Skeletal muscle cell (primary cell): Measurements from ENCODE around the gene KRT39.
A peak's percentile ranks its signal among the peaks of the same experiment; 100 is the strongest.
"Not testable (repeated sequence)": the region's sequence is repeated elsewhere in the genome, so short reads cannot be mapped to it uniquely, and the experiment has no call there.

Experiments used
- DNase-seq: peaks from one replicate; pipeline ENCODE4 v3.0.0-alpha.2; 2010; ENCODE audit warnings: low read depth
- H3K4me3 ChIP-seq: 2 replicates; pipeline ENCODE4 v1.5.1; 2011; ENCODE audit warnings: low read depth, mild to moderate bottlenecking, control low read depth, low read length, moderate library complexity

The KRT39 gene

DNA sequence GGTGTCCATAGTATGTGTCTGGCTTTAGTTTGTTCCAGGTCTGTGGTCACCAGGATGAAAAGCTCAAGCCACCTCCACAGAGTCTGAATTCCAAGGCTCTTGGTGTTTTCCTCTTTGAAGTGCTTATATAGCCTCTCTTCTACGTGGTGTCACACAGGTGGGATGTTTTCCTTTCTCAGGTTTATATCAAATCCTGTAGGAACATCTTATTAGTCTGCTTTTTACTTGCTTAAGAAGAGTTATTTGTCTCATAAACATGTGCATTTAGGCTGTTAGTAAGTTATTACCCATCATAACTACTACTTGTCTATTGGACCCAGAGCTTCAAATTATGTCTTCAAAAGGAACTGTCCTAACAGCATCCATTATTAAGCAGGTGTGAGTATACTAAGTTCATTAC is at the start of gene KRT39:
TSS of gene KRT39 (minus strand) at position 101 of the 400 bp plus-strand sequence. CDS start at position 9, 92 bp downstream.
- no peak within 1 kb of the TSS for H3K4me3 ChIP-seq
- DNase-seq: no peak

DNA sequence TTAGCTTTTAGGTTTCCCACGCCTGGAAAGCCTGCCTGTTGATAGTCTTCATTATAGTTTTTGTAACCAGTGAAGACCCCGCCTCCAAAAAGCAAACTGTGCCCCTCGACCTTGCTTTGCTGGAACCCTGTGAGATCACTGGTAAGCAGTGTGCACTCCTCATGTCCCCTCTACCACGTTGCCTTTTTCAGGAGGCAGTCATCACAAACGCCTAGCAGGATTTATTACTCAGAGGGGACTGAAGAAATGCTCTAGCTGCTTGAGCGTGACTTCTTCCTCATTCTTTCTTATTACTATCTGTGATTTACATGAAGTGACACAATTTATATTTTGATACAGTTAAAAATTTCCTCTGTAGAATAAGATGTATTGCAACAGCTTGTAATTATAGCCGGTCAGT is 48.7 kb upstream of the KRT39 start:
- DNase-seq: no peak
- no peak overlapping the region for H3K4me3 ChIP-seq

DNA sequence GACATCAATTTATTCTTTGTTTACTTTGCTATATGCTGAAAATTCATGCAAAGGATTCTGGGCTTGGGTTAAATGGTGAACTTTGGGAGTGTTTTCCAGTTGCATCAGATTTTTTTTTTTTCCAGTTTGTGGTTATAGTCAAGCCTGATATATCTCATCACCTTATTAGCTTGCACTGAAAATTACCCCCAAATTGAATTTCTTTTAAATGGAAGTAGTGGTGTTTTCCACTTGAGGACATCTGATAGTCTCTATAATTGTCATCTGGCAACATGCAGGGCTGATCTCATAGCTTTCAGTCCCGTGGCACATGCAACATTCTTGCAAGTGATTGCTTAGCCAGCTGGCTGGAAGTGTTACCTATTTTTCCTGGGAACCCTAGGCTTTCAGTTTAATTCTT is 46.9 kb upstream of the KRT39 start:
- DNase-seq: peak; percentile 24

DNA sequence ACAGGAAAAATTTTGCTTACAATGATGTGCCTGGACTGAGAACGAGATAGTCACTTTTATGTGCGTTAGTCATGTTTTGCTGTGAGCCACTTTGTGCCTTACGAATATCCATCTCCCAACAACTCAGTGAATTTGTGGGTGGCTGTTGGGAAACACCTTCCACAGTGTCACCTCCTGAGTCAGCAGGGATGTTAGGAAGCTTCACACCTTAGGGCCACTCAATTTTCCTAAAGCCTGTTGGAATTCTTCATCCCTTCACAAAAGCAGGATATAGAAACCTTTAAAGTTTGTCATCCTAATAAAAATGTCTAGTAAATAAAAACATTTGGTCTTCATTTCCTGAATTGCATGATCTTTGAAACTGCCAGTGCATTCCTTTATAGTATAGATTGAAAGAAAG is 46.4 kb upstream of the KRT39 start:
- no peak for DNase-seq
- no peak overlapping the region for H3K4me3 ChIP-seq

More for the DNA sequence above, 46.9 kb upstream of the KRT39 start:
- H3K4me3 ChIP-seq: no peak overlapping the region

DNA sequence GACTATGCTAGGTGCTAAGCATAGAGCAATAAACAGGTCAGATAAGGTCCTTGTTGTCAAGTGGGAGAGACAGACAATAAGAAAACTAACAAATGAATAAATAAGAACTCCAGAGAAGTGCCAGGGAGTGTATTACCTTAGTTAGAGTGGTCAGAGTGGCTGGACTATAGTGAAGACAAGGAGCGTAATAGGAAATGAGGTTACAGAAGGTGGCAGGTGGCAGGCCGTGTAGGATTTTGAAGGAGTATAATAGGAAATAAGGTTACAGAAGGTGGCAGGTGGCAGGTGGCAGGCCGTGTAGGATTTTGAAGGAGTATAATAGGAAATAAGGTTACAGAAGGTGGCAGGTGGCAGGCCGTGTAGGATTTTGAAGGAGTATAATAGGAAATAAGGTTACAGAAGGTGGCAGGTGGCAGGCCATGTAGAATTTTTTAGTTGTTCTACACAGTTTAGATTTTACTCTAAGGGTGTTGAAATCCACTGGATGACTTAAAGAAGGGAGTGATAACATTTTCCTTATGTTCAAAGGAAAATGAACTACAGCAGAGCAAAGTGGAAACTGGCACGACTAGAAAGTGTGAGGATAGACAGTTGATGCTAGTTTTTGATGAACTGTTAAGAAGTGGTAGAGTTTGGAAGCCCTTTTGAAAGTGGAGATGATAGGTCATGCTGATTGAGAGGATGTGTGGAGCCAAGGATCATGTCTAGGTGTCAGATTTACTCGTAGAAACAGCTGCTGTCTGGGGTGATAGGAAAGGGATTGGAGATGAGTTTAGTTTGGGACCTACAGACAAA is 45.8 kb upstream of the KRT39 start:
- H3K4me3 ChIP-seq: no peak overlapping the region

DNA sequence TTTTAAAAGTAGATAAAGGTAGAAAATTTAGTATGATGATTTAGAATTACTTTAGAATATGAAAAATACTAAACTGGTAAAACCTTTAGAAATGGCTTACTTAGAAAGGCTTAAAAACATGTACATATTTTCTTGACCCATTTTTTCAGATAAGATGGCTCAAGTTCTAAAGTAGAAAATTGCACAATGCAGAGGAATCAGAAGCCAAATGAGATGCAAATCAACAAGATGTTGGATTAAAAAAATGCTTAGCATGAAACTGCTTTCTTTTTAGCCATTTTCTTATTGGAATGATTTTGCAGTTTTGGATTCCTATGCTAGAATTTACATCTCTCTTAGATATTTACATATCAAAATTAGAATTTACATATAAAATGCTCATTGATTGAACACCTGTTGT is 43.7 kb upstream of the KRT39 start:
- no peak for DNase-seq
- H3K4me3 ChIP-seq: no peak overlapping the region

More for the DNA sequence above, 45.8 kb upstream of the KRT39 start:
- no peak for DNase-seq

DNA sequence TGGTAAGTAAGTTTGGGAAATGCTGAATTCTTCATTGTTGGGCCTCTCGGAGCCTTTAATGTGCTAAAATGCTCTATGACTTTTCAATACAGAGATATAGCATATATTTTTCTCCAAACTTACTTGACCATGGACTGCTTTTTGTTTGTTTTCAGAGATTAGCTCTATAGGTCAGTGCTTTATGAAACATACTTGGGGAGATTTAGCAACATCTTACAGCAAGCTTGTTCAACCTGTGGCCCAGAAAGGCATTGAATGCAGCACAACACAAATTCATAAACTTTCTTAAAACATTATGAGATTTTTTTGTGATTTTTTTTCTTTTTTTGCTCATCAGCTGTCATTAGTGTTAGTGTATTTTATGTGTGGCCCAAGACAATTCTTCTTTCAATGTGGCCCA is 43.2 kb upstream of the KRT39 start:
- no peak for DNase-seq
- H3K4me3 ChIP-seq: no peak overlapping the region

DNA sequence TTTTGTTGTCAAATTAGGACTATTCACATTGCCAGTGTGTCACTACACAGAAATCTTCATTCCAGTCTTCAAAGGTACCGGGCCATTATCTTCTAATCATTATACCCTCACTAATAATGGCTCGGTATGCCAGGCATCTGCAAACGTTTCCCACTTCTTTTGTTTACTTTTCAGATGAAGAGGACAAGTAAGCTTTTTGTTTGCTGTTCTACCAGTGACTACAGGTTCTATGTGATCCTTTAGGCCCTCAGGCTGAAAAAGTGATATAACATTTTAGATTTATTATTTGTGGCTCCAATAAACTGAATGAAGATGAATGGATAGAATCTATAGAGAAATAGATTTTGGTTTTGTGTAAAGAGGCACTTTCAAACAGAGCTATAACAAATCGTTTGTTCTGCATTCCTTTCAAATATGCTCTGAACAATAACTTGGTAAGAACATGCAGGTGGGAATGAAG is 42.6 kb upstream of the KRT39 start:
- no peak for DNase-seq
- H3K4me3 ChIP-seq: no peak overlapping the region

DNA sequence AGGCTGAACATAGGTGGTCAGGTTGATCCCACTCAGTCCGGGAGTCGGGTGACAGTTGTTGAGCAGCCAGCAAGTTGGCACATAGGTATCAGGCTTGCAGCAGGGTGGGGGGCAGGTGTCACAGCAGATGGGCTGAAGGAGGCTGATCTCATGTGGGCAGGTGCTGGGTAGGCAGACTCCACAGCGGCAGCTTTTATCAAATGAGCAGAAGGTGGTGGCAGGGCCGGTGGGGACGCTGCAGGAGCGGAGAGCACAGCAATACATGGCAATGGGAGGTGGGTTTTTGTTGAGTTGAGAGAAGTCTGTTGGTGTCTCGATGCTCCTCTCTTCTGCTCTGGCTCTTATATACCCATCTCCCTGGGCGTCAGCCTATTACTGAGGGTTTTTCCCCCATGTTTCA is 42.1 kb upstream of the KRT39 start, which contains the start of gene KRTAP3-1:
TSS of gene KRTAP3-1 (minus strand) at position 318 of the 400 bp plus-strand sequence. CDS start at position 264, 54 bp downstream.
- no peak for DNase-seq
- H3K4me3 ChIP-seq: no peak within 1 kb of the TSS

DNA sequence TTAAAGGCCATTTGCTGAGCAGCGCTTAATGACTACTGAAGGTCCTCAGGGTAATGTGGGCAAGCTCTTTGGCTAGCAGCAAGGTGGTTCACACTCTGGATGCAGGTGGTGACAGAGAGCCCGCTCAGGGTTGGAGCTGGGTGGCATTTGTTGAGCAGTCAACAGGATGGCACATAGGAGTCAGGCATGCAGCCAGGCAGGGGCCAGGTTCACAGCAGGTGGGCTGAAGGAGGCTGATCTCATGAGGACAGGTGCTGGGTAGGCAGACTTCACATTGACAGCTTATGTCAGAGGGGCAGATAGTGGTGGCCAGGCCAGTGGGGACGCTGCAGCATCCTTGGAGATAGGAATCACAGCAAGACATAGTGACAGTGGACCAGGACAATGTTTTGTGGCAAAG is 37.6 kb upstream of the KRT39 start:
- no peak overlapping the region for H3K4me3 ChIP-seq
- no peak for DNase-seq

DNA sequence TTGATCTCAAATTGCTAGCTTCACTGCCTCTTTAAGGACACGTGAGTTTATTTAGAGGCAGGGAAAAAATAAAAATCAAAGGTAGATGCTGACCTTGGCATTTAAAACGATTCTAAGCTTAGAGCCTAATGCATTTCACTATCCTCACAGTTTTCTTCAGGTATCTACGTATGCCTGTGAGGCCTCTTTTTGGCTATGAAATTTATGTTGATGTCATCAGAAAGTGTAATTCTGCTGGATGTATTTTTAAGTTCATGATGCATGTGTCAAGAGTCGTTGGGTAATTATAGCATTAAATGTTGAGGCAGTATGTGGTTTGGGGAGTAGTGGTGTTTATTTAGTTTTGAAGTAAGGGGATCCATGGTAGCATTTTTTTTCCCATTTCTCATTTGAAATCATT is 37.2 kb upstream of the KRT39 start:
- no peak overlapping the region for H3K4me3 ChIP-seq
- DNase-seq: no peak

DNA sequence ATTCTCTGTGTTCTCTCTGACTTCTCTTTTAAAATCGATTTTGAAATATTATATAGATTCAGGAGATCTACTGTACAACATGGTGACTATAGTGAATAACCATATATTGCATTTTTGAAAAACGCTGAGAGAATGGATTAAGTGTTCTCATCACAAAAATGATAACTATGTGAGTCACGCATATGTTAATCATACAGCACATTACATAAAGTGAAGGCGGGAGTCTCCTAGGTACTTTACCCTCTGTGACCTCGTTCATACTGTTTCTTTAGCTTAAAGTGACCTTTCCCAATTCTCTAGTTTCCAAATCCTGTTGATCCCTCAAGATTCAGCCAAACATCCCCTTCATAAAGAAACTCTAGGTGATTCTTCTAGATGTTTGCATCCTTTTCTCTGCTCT is 36.1 kb upstream of the KRT39 start:
- DNase-seq: no peak
- no peak overlapping the region for H3K4me3 ChIP-seq

DNA sequence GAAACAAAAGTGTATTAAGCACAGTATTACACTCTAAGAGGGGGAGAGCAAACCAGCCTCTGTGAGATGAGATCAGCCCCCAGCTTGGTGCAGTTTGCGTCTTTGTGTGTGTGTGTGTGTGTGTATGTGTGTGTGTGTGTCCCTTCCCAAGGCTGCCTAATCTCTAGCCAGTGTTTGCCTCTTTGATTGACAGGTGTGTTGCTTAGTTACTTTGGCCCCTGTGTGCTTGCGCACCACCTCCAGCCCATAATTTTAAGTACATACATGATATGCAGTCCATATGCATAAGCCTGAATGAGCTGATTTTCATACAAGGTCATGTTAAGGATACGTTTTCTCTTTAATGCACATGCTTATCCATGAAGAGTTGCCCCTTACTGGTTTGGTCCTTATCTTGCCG is 35.0 kb upstream of the KRT39 start:
- DNase-seq: no peak
- no peak overlapping the region for H3K4me3 ChIP-seq

DNA sequence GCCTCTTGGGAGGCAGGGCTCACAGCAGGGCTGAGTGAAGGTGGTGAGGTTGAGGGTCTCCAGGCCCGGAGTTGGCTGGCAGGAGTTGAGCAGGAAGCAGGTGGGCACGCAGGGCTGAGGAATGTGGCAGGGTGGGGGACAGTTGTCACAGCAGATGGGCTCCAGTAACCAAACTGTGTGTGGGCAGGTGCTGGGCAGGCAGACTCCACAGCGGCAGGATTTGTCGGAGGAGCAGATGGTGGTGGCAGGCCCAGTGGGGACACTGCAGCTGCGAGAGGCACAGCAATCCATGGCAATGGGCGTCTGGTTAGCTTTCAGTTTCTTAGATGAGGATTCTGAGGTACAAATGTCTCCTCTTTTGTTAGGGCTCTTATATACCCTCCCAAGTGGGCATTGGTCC is 32.8 kb upstream of the KRT39 start, which contains the start of gene KRTAP3-2:
TSS of gene KRTAP3-2 (minus strand) at position 344 of the 400 bp plus-strand sequence. CDS start at position 291, 53 bp downstream.
- DNase-seq, H3K4me3 ChIP-seq: not testable (repeated sequence)

DNA sequence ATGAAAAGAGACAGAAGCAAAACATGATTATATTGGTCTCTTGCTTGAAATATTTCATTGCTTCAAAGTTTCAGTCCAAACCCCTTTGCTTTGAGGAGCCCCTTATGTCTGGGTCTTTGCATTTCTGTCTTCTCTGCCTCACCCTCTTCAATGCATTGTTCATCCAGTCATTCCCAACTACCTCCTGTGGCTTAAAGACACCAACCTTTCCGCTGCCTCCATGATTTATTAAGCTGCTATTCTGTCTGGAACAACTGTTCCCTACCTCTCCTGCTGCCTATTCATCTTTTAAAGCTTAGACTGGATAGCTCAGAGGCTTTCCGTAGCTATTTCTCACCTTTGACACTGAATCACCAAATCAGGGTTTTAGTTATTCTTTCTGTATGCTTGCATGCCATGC is 30.6 kb upstream of the KRT39 start:
- no peak for DNase-seq
- no peak overlapping the region for H3K4me3 ChIP-seq

DNA sequence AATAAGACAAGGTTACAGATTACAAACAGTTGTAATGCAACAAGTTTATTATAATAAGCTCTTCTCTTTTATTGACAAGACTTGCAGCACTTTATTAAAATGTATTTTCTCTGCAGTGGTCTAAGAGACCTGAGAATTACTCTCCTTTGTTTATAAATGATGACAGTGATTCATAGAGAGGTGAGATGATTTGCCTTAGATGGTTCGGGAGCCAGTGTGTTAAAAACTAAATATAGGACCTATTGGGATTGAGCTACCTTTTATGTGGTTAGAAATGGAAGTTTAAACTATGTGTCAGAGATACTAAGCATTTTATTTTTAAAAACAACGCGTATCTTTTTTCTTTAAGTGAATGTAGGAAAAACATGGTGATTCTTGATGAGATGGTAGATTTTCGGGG is 30.1 kb upstream of the KRT39 start:
- DNase-seq: no peak

DNA sequence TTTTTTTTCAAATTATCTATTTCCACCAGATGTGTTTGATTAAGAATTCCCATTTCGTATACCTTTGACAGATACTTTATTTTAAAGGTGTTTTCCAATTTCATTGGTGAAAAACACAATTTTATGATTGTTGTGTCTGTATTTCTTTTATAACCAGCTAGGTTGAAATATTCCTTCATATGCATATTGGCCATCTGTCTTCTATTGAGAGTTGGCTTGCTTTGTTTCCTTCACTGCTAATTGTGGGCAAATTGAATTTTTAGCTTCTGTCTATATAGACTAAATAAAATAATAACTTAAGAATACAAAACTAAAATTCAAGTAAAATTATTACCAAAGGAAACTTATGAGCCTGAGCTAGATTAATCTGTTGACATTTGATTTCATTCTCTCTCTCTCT is 28.4 kb upstream of the KRT39 start:
- H3K4me3 ChIP-seq: no peak overlapping the region
- DNase-seq: no peak

More for the DNA sequence above, 30.1 kb upstream of the KRT39 start:
- no peak overlapping the region for H3K4me3 ChIP-seq

DNA sequence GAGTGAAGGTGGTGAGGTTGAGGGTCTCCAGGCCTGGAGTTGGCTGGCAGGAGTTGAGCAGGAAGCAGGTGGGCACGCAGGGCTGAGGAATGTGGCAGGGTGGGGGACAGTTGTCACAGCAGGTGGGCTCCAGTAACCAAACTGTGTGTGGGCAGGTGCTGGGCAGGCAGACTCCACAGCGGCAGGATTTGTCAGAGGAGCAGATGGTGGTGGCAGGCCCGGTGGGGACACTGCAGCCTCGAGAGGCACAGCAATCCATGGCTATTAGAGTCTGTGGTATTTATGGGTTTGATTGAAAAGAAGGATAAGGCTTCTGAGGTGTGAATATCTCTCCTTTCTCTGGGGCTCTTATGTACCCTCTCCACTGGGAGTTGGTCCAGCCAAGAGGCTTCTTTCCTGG is 27.1 kb upstream of the KRT39 start, which contains the start of gene KRTAP3-3:
TSS of gene KRTAP3-3 (minus strand) at position 326 of the 400 bp plus-strand sequence. CDS start at position 259, 67 bp downstream.
- H3K4me3 ChIP-seq: no peak within 1 kb of the TSS
- DNase-seq: no peak

DNA sequence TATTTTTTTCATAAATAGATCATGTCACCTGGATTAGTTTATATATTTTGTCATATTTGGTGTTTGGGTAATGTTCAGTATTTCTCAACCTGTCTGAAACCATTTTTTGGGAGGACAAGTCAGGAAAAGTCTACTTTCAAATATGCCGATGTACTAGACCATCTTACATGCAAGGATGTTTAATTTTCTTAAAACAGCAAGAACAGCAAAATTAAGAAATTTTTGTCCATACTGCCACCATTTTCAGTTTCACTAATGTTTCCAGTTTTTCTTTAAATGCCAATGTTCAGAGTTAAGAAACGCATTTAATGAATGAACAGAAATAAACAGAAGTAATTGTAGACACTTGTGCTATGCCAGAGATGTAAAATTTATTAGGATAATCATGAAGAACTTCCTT is 26.3 kb upstream of the KRT39 start:
- no peak for DNase-seq

DNA sequence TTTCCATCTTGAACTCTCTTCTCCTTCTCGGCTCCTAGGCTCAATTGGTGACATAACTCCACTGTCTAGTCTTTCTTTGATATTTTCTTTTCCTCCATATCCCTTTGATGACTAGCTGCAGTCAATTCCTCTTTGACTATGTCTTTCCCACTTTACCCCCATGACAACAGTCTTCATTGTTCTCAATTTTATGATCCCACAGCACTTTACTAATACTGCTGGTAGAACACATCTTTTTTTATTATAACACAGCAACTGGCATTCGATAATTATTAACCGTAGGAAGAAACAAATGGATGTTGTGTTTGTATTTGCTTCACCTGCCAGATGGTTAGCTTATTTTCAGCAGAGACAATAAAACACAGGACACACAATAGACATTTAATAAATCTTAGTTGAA is 25.9 kb upstream of the KRT39 start:
- no peak for DNase-seq
- H3K4me3 ChIP-seq: no peak overlapping the region

More for the DNA sequence above, 26.3 kb upstream of the KRT39 start:
- H3K4me3 ChIP-seq: no peak overlapping the region

DNA sequence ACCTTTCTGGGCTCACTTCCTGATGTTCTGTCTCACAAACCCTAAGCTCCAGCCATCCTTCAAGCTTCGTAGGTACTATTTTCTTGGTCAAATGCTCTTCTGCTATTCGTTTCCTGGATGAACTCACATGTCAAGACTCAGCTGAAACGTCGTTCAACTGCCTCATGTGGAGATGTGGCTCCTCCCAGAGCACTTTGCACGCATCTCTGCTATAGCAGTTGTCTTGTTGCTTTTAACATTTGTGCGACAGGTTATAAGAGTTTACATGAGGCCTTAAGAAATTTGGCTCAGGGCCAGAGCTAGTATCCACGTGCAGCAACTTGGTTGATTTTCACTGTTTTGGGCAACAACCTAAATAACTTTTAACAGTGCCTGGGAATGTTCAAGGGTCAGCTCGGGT is 20.2 kb upstream of the KRT39 start:
- DNase-seq: no peak
- no peak overlapping the region for H3K4me3 ChIP-seq
